Epithelial cell of proximal tubule (primary cell): ENCODE measurements around the gene ADAMTSL5. TPM values are rescaled to one million over a fixed set of nuclear protein-coding genes. Genes with fewer than 3 reads are reported as not detected.

Experiments
- DNase-seq: peaks from one replicate; pipeline ENCODE4 v3.0.0-alpha.2; 2011; ENCODE audit warnings: low read depth
- H3K4me3 ChIP-seq: 2 replicates; pipeline ENCODE4 v1.5.1; 2011; ENCODE audit warnings: low read depth, mild to moderate bottlenecking, low read length
- total RNA-seq: library from RNA; depleted of rRNA; stranded (reverse); fragments of >200 nt; gene quantifications from 2 replicates; pipeline ENCODE4 v1.2.3, GENCODE V29; 2015
- TF ChIP-seq, protein P1 (sequence below): conservative IDR thresholded peaks from 2 replicates; pipeline ENCODE4 v1.5.1; 2012; ENCODE audit warnings: low read depth, mild to moderate bottlenecking, low read length

The ADAMTSL5 gene
- total RNA-seq, 1 donor from 2014 or later, result 0.23 TPM

DNA sequence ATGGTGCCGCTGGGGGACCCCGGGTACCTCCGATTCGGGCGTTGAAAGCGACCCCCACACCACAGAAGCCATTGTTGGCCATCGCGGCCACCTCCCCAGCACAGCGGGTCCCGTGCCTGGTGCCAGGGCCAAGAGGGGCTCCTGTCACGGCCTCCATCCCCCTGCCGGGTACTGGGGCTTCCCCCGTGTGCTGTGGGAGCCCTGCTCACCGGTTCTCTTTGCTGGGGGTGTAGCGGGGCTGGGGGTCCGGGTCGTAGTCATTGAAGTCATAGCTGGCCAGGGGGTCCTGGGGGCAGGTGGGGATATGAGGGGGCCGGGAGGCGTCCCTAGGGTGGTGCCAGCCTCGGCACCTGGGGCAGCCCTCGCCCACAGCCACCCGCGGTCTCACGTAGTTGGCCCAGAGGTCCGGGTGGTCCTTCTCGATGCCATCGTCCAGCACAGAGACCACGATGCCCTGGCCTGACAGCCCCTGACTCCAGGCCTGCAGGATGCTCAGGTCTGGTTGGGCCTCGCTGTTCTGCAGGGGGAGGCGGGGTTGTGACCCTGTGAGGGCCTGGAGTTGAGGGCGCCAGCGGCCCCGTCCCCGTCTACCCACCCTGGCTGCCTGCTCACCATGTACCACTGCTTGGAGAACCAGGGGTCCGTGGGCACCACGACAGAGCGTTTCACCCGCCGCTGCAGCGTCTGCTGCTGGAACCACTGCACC is 25.1 kb downstream of the ADAMTSL5 start:
- DNase-seq, result no peak
- H3K4me3 ChIP-seq, result no peak overlapping the region
- TF ChIP-seq, protein P1, sequence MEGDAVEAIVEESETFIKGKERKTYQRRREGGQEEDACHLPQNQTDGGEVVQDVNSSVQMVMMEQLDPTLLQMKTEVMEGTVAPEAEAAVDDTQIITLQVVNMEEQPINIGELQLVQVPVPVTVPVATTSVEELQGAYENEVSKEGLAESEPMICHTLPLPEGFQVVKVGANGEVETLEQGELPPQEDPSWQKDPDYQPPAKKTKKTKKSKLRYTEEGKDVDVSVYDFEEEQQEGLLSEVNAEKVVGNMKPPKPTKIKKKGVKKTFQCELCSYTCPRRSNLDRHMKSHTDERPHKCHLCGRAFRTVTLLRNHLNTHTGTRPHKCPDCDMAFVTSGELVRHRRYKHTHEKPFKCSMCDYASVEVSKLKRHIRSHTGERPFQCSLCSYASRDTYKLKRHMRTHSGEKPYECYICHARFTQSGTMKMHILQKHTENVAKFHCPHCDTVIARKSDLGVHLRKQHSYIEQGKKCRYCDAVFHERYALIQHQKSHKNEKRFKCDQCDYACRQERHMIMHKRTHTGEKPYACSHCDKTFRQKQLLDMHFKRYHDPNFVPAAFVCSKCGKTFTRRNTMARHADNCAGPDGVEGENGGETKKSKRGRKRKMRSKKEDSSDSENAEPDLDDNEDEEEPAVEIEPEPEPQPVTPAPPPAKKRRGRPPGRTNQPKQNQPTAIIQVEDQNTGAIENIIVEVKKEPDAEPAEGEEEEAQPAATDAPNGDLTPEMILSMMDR, result no peak

DNA sequence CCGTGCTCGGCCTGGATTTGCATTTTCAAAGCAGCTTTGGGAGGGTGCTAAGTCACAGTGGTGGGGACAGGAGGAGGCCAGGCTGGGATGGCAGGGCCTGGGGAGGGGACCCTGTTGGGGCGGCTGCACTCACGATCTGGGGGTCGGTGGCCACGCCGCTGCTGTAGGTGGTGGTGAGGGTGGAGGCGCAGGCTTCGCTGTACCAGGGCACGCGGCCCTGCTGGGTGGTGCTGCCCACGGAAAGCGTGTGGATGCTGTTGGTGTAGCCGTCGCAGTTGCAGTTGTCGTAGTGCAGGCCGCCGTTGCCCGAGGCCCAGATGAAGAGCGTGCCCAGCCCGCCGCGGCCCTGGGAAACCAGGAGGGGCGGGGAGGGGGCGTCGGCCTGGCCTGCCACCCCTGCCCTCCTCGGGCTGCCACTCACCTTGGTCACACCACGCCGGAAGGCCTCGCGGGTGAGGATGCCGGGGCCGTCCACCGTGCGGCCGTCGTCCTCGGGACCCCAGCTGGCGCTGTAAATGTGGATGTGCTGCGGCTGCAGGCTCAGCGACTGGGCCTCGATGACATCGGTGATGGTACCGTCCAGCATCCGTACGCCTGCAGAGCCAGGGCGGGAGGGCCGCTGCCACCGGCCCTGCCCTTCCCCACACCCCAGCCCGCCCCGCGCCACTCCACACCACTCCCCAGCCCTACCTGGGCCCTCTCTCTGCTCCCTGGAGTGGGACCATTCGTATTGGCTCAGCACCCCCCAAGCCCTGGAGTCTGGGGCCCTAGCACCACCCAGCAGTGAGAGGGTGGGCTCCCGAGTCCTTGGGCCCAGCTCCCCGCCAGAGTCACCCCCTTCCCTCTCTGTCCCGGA is 25.9 kb downstream of the ADAMTSL5 start:
- no peak overlapping the region for H3K4me3 ChIP-seq
- TF ChIP-seq, protein P1, result no peak
- no peak for DNase-seq

DNA sequence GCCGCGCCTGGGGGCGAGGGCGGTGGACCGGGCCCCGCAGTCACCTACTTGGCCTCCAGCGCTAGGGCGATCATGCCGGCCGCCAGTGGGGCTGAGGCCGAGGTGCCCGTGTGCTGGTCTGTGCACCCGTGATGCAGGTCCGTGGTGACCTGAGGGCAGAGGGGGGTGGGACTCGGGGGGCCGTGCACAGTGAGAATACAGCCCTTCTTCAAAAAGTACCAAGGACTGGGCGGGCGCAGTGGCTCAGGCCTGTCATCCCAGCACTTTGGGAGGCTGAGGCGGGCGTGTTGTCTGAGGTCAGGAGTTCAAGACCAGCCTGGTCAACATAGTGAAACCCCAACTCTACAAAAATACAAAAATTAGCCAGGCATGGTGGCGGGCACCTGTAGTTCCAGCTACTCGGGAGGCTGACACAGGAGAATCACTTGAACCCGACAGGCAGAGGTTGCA is 28.8 kb downstream of the ADAMTSL5 start:
- DNase-seq, result no peak
- TF ChIP-seq, protein P1, result no peak
- H3K4me3 ChIP-seq, result no peak overlapping the region

DNA sequence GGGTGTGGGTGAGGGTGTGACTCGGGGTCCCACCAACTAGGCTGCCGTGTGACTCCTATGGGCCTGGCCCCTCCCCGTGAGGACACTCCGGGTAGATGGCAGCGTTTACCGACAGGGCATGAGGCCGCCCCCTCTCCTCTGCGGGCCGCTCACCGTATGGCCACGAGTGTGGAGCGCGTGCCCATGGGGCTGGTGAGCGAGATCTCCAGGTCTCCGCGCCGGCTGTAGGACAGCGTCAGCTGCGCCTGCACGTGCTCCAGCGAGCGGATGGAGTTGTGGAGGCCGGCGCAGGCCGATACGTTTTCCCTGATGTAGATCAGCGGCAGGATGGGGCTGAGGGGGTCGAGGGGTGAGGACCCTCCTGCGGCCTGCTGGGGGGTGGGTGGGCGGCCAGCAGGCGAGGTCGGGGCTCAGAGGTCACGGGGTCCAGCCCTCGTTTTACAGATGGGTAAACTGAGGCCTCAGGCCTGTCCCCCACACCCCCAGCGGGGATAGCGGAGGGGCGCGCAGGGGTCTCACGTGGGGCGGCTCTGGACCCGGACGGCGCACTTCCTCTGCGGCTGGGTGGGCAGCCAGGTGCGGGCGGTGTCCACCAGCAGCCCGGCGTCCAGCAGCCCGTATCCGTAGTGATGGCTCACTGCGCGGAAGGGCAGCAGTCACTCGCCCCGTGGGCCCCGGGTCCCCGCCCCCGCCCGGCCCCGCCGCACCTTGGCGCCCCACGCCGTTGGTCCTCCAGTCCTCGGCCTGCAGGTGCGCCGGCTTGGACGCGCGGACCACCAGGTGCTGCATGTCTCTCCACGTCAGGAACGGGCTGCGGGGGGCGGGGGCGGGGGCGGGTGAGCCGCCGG is 29.5 kb downstream of the ADAMTSL5 start:
- TF ChIP-seq, protein P1, result no peak
- no peak overlapping the region for H3K4me3 ChIP-seq
- no peak for DNase-seq

DNA sequence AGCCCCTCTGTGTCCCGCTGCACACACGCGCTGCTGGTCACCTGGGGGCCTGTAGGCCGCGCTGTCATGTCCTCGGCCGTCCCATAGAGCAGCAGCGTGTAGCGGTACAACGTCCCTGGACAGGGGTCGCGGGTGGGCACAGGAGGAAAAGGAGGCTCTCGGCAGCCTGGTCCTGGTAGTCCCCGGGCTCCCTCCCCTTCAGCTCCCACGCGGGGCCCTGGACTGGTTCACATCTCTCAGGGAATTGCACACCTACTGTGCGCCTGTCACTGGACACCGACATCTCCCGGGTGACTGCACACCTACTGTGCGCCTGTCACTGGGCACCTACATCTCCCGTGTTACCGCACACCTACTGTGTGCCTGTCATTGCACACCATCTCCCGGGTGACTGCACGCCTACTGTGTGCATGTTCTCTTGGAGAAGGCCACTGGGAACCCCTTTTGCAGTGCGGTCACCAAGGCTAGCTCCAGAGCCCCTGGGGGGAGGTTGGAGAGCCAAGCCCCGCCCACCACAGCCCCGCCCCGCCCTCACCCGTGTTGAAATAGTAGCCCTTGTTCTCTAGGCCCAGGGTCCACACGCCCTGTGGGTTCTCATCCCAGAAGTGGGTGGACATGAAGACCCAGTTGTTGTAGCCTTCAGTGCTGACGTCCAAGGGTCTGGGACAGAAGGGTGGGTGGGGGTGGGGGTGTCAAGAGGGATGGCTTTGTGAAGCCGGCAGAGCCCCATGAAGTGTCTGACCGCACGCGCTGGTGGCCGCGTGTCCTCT is 30.3 kb downstream of the ADAMTSL5 start:
- H3K4me3 ChIP-seq, result no peak overlapping the region
- no peak for DNase-seq
- TF ChIP-seq, protein P1, result no peak

DNA sequence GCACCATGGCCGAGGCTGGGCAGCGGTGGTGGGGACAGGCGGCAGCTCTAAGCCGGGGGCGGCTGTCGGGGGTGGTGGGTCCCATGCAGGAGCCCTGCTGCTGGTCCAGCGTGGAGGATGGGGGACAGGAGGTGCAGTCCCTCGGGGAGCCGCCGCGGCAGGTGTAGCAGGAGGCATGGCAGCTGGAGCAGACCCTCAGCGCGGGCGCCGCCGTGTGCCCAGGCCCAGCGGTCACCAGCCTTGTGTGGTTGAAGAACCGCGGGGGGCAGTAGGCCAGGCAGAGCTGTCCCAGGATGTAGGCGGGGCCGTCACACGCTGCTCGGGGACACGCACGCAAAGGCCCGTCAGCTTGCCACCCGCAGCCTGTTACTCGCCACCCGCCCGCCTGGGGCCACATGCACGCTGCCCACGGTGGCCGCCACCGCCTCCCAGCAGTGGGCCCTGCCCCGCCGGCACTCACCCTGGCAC is 30.9 kb downstream of the ADAMTSL5 start:
- H3K4me3 ChIP-seq, result no peak overlapping the region
- TF ChIP-seq, protein P1, result no peak
- DNase-seq, result no peak
